SK-N-DZ (cell line): ENCODE measurements around the gene RGS1.

Experiments used
- DNase-seq: peaks from one replicate; pipeline ENCODE4 v3.0.0-alpha.2; 2015; ENCODE audit warnings: low spot score

The RGS1 gene

DNA sequence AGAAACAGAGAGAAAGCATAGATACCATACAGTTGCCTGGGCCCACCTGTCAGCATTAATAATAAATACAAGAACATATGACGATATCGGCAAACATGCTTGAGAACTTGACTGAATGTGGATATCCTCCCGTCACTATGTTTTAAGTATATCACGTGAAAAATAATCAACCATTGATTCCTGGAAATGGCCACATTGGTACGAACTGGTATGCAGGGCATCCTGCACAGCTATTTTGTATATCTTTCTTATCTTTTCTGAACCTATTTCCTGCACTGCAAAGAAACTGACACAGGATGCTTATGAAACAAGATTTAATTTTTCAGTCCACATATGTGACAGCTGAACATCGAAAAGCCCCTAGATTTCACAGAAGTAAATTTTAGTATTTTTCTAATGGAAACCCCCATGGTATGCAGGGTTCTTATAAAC, 22.8 kb upstream of the RGS1 start:
- no peak for DNase-seq

GRCh38 chr1:192553741-192554140, 21.8 kb upstream of the RGS1 start:
- DNase-seq, result no peak

- DNase-seq, result no peak
These were observed 20.7 kb upstream of the RGS1 start for GRCh38 chr1:192554904-192555303.

DNA sequence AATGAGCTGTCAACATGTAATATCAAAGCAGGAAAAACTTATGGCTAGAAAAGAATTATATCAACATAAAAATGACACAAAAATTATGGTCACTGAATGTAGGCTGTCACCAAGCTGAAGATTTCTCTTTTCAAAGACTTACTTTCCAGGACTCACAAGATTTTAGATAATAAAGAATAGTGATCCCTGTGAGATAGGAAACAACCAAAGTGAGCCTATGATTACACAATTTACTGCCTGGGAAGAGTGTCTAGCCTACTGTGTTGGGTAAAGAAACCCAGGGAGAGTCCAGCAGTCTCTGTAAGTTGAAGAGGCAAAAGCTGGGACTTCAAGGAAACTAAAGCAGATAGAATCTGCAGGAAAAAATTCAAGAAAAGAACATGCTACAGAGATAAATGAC, 20.2 kb upstream of the RGS1 start:
- DNase-seq, result no peak

DNA sequence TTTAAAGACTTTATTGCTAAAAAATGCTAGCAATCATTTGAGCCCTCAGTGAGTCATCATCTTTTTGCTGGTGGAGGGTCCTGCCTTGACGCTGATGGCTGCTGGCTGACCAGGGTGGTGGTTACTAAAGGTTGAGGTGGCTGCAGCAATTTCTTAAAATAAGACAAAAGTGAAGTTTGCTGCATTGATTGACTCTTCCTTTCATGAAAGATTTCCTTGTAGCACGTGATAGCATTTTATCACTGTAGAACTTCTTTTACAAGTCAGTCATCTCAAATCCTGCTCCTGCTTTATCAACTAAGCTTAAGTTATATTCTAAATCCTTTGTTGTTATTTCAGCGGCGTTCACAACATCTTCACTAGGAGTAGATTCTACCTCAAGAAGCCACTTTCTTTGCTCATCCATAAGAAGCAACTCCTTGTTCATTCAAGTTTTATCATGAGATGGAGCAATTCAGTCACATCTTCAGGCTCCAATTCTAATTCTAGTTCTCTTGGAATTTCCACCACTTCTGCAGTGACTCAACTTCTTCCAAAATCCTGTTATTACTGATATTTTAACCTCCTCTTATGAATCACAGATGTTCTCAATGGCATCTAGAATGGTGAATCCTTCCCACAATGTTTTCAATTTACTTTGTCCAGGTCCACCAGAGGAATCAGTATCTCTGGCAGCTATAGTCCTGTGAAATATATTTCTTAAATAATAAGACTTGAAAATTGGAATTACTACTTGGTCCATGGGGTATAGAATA, 17.6 kb upstream of the RGS1 start:
- DNase-seq, result no peak

DNA sequence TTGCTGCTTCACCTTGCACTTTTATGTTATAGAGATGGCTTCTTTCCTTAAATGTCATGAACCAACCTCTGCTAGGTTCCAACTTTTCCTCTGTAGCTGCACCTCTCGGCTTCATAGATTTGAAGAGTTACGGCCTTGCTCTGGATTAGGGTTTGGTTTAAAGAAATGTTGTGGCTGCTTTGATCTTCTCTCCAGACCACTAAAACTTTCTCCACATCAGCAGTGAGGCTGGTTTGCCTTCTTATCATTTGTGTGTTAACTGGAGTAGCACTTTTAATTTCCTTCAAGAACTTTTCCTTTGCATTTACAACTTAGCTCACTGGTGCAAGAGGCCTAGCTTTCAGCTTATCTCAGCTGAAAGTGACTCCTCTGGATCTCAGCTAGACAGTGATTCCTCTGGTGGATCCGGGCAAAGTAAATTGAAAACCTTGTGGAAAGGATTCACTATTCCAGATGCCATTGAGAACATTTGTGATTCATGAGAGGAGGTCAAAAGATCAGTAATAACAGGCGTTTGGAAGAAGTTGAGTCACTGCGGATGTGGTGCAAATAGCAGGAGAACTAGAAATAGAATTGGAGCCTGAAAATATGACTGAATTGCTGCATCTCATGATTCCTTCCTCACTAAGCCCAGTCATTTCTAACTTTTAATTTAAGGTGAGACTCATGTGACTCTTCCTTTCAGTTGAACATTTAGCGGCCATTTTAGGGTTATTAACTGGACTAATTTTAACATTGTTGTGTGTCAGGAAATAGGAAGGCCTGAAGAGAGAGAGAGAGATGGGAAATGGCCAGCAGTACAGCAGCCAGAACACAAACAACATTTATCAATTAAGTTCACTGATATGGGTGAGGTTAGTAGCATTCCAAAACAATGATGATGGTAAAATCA, 16.2 kb upstream of the RGS1 start:
- DNase-seq, result no peak

DNA sequence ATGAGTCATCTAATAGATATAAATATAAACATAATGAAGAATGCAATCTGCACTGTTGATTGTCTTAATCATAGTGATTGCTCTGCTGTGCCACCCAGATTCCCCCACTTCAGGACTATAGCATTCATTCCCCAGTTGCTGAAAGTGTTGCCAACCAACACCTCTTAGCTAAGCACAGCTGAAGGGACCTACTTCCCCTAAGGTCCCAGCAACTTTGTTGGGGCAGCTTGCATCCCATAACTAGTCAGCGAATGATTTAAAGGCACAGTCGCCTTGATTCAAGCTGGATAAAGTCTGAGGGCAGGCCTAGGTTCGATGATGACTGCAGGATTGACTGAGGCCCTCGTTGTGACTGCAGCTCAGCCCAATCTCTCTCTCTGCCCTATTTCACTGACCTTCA, 14.3 kb upstream of the RGS1 start:
- DNase-seq, result no peak

GRCh38 chr1:192563129-192563528, 12.4 kb upstream of the RGS1 start:
- no peak for DNase-seq

- DNase-seq, result no peak
These were observed 11.5 kb upstream of the RGS1 start for GRCh38 chr1:192564099-192564498.

- DNase-seq, result no peak
These were observed 9.6 kb upstream of the RGS1 start for GRCh38 chr1:192565946-192566345.

GRCh38 chr1:192566657-192567056, 8.9 kb upstream of the RGS1 start:
- DNase-seq, result no peak

DNA sequence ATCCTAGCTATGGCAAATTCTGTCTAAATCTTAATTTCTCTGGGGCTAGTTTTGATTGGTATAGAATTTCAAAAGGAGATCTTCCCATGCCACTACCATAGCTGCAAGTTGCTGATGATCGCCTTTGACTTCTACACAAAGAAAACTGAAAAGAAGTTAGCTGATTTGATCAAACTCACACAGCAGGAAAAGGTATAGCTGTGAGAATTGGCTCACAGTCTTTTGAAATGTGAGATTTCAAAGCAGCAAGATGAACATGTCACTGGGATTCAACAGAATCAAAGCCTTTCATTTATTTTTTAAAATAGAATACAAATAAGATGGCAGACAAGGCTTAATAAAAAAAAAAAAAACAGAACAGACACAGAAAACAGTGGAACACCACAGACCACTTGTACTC, 7.5 kb upstream of the RGS1 start:
- no peak for DNase-seq

DNA sequence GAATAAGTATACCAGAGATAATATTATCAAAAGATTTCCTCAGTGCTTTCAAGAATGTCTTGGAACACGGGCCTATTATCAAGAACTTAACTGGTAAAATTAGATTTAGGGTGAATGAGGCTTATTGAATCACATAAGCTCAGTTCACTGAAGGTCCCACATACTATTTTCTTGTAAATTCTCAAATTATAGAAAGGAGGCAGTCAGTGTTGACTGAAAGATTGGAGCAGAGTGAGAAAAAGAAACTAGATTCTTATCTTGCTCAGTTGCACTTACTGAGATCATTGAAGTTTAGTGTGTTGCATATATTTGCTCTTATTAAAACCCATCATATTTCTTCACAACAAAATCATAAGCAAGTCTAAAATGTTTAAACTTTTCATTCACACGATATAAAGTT, 3.9 kb upstream of the RGS1 start:
- DNase-seq, result no peak

GRCh38 chr1:192573499-192573898, 2.1 kb upstream of the RGS1 start:
- DNase-seq, result no peak

DNA sequence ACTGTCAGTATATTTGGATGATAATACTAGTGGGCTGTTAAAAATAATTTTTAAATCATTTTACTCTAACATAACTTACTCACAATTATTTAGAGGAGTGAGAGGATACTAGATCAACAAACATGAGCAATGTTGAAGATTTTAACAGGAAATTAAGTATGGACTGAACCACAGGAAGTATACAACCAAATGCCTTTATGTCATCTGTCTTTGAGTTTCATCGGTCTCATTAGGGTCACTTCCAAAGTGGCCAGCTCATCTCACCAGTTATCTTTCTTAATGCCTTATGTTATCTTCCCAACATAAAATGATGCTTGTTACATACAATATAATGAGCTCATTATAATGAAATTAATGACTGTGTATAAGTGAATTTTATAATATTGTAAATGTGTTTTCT, 1.5 kb upstream of the RGS1 start:
- no peak for DNase-seq

DNA sequence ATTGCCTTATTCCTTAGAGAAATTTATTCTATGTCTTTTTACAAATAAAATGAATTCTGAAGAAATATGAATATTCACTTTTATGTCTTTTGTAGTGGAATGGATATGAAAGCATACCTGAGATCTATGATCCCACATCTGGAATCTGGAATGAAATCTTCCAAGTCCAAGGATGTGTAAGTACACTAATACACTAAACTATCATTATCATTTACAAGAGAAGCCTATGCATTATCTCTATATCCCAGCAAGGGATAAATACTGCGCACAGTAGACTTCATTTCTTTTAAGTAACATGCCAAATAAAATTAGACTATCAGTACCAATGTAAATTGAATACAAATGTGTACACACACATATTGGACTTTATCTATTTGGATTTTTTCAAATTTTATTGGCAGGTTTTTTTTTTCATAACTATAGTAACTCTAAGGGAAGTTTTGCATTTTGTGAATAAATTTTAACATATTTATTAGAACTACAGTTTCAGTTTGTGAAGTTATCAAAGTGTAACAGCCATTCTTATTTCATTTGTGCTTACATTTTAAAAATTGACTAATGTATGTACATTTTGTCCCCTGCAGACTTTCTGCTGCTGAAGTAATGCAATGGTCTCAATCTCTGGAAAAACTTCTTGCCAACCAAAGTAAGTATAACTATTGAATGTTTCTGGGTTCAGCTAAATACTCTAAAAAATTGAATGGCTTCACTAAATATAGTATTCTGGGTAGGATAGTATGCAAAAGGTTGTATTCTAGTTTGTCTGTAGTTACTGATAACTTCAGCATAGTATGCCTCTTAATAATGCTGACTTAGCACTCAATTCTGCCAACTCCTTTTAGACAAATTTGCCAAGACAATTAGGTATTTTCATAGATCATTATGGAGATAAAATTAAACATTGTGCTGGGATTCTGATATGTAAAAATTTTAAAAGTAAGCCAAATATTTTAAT, 894 bp downstream of the RGS1 start:
- DNase-seq, result no peak

DNA sequence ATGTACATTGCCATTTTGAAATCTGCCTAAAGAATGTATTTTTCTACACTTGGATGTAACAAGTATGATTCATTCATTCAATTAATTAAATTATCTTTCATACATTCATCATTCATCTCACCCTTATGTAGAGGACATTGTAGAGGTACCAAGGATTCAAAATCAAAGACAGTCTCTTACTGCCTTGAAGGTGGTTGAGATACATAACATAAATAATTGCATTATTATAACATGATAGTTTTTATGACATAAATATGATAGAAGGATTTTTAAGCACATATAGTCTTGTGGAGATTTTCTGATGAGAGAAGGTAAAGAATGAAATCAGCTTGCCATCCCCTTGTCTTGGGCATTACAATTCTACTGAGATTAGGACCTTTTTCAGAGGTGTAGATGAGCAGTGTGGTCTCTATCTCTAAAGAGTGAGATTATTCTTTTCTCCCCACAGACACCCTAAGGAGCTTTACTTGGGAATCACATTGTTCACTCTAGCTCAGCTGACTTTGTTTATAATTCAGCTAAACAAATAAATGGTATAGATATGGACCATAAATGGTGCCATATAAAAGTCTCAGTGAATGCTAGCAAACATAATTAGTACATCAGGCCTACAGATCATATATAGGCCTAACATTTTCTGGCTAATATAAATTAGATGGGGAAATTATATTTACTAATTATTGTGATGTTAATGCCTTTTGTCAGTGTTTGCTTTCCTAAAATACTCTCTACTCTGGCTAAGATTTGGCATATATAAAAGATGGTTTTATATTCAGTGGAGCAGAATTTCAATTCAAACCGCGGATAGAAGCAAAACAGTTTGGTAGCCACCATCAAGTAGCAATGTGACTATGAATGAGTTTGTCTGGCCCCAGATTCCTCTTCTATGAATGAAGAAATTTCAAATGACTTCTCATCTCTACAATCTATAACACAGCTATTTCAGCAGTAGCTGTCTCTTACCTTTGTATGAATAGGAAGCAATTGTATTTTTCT, 1.9 kb downstream of the RGS1 start:
- DNase-seq, result no peak

DNA sequence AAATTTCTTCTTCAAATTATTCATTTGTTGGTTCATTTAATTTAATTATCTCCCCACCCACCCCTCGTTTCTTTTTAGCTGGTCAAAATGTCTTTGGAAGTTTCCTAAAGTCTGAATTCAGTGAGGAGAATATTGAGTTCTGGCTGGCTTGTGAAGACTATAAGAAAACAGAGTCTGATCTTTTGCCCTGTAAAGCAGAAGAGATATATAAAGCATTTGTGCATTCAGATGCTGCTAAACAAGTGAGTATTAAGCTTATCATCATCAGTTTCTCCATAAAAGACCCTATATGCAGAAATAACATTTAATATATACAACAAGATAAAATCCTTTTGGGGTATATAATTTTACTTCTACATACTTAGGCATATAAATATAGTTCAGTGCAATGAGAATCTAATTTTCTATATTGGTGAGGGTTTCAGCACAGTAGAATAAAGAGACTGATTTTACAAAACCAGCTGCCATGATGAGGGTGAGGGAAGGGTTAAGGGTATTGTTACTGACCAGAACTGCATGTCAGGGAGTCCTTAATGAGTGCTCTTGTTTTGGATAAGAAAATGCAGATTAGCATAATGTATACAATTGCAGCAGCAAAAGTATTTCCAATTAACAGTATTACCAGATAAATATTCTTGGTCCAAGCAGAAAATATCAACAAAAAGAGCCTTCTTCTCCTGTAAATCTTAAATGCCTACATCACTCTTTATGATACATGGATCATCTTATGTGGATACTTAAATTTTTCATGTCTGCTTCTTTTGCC, 2.8 kb downstream of the RGS1 start:
- no peak for DNase-seq

DNA sequence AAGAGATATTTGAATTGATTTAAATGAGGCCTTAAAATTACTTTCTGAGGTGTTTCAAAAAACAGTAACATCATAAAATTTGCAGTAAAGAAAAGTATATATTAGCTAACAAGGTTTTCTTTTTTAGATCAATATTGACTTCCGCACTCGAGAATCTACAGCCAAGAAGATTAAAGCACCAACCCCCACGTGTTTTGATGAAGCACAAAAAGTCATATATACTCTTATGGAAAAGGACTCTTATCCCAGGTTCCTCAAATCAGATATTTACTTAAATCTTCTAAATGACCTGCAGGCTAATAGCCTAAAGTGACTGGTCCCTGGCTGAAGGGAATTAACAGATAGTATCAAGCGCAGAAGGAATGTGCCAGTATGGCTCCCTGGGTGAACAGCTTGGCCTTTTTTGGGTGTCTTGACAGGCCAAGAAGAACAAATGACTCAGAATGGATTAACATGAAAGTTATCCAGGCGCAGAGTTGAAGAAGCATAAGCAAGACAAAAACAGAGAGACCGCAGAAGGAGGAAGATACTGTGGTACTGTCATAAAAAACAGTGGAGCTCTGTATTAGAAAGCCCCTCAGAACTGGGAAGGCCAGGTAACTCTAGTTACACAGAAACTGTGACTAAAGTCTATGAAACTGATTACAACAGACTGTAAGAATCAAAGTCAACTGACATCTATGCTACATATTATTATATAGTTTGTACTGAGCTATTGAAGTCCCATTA, 3.6 kb downstream of the RGS1 start:
- peak; percentile 6 for DNase-seq
